ENCODE measurements around the gene CACNA1B.

- no peak for TF ChIP-seq POLR2A (IDR thresholded peaks at IDR 0.05; ENCODE audit: low read depth)
- no peak for TF ChIP-seq CTCF (IDR thresholded peaks at IDR 0.05)
Observed at GRCh38 chr9:137865581-137866145, 11.9 kb upstream of the CACNA1B start.

Measured in esophagus muscularis mucosa (tissue), 3 donors.